HL-60 (cell line): Measurements from ENCODE around the gene TSPEAR.

Experiments used
- DNase-seq, 2 experiments: peaks; one replicate each; pipeline ENCODE4 v3.0.0-alpha.2; 2010 to 2020; ENCODE audit warnings: low read depth in 1 of 2, low spot score in 1 of 2
- H3K27ac ChIP-seq: fragments of 250-450 bp; sonication (Bioruptor Pico); replicated peaks from 2 replicates; pipeline ENCODE4 v1.5.1; 2020; ENCODE audit warnings: mild to moderate bottlenecking, moderate library complexity
- H3K27me3 ChIP-seq: fragments of 250-450 bp; sonication (Bioruptor Pico); 2 replicates; pipeline ENCODE4 v1.5.1; 2021; ENCODE audit warnings: mild to moderate bottlenecking, moderate library complexity; ENCODE audit not compliant: insufficient read depth, poor library complexity, severe bottlenecking
- H3K4me3 ChIP-seq: replicated peaks from 2 replicates; pipeline ENCODE4 v1.5.1; 2011; ENCODE audit warnings: mild to moderate bottlenecking, control low read depth, low read length; ENCODE audit not compliant: insufficient read depth
- CTCF ChIP-seq: IDR thresholded peaks from one replicate; pipeline ENCODE4 v1.5.1; 2011; ENCODE audit warnings: low read length, control low read depth, inconsistent platforms; ENCODE audit not compliant: insufficient read depth
- GABPA ChIP-seq: IDR thresholded peaks from 2 replicates; pipeline ENCODE4 v1.6.1; 2012; ENCODE audit warnings: low read depth
- POLR2AphosphoS5 ChIP-seq: IDR thresholded peaks from 2 replicates; pipeline ENCODE4 v1.6.1; 2012; ENCODE audit warnings: low read depth
- REST ChIP-seq: IDR thresholded peaks from 2 replicates; pipeline ENCODE4 v1.6.1; 2012; ENCODE audit warnings: low read depth; ENCODE audit not compliant: insufficient replicate concordance
- SPI1 ChIP-seq: IDR thresholded peaks from 2 replicates; pipeline ENCODE4 v1.6.1; 2012; ENCODE audit warnings: low read depth, mild to moderate bottlenecking, borderline replicate concordance

TSPEAR gene

GRCh38 chr21:44549525-44550211, 161.7 kb downstream of the TSPEAR start:
- no peak for DNase-seq
- Histone ChIP-seq H3K27ac (no peak overlapping the region), H3K4me3 (no peak overlapping the region), H3K27me3 (peaks cover 11% of the 10 kb centered on the region)
- TF ChIP-seq POLR2AphosphoS5 (no peak), GABPA (no peak), CTCF (no peak), SPI1 (no peak), REST (no peak)

GRCh38 chr21:44548922-44549321, 162.4 kb downstream of the TSPEAR start:
- H3K4me3 ChIP-seq = no peak overlapping the region
- H3K27ac ChIP-seq = no peak overlapping the region
- no peak for TF ChIP-seq POLR2AphosphoS5
- no peak for TF ChIP-seq SPI1
- no peak for TF ChIP-seq REST
- no peak for TF ChIP-seq GABPA
- TF ChIP-seq CTCF = no peak
- DNase-seq = no peak
- peaks cover 7% of the 10 kb centered on the region for H3K27me3 ChIP-seq

GRCh38 chr21:44548381-44548780, 163.0 kb downstream of the TSPEAR start:
- Histone ChIP-seq H3K27me3 (peaks cover 5% of the 10 kb centered on the region), H3K27ac (no peak overlapping the region), H3K4me3 (no peak overlapping the region)
- TF ChIP-seq SPI1 (no peak), GABPA (no peak), CTCF (no peak), REST (no peak), POLR2AphosphoS5 (no peak)
- no peak for DNase-seq
